PC-9 (cell line): ENCODE results near the gene DOCK3. TPM values are rescaled to one million over a fixed set of nuclear protein-coding genes. Genes with fewer than 3 reads are reported as not detected.
"Not testable (repeated sequence)": the region's sequence is repeated elsewhere in the genome, so short reads cannot be mapped to it uniquely, and the experiment has no call there.

Source experiments
- BruUV-seq: library from RNA; stranded (reverse); fragments of 400-500 nt; replicated peaks from 2 replicates; lab custom pipeline; 2021; lab: Mats Ljungman, UMichigan
- CTCF ChIA-PET: fragments of 300-600 bp; sonication (Branson Sonifier 250); formaldehyde crosslinking; loops from one replicate; lab custom pipeline; 2022; ENCODE audit warnings: antibody characterized with exemption; lab: Charles Lee
- POLR2A ChIA-PET: fragments of 300-600 bp; sonication (Branson Sonifier 250); formaldehyde crosslinking; loops from one replicate; lab custom pipeline; 2022; ENCODE audit warnings: antibody characterized with exemption; ENCODE audit not compliant: unreplicated experiment; lab: Charles Lee
- DNase-seq, 2 experiments: peaks; one replicate each; pipeline versions ENCODE4 v3.0.0 to v3.0.0-alpha.2; 2015 to 2022; ENCODE audit warnings: mixed read lengths in 1 of 2
- H2AFZ ChIP-seq: fragments of 200-600 bp; sonication (generic); 2 replicates; pipeline ENCODE4 v1.8.1; 2017; ENCODE audit warnings: antibody characterized with exemption
- H3F3A ChIP-seq: fragments of 200-600 bp; sonication (generic); 2 replicates; pipeline ENCODE4 v1.8.1; 2017; ENCODE audit warnings: antibody characterized with exemption, mild to moderate bottlenecking, low read depth; ENCODE audit not compliant: insufficient read depth
- H3K27ac ChIP-seq: fragments of 200-600 bp; sonication (generic); 2 replicates; pipeline ENCODE4 v1.6.1; 2016; ENCODE audit warnings: mixed run types
- H3K27me3 ChIP-seq: fragments of 200-600 bp; sonication (generic); 2 replicates; pipeline ENCODE4 v1.6.1; 2016; ENCODE audit warnings: low read depth, mixed run types; ENCODE audit not compliant: insufficient read depth
- H3K36me3 ChIP-seq: fragments of 200-600 bp; sonication (generic); 2 replicates; pipeline ENCODE4 v1.6.1; 2016; ENCODE audit warnings: low read depth, mixed run types
- H3K4me1 ChIP-seq: fragments of 200-600 bp; sonication (generic); replicated peaks from 2 replicates; pipeline ENCODE4 v1.6.1; 2016; ENCODE audit warnings: mixed run types; ENCODE audit not compliant: insufficient read depth
- H3K4me2 ChIP-seq: fragments of 200-600 bp; sonication (generic); 2 replicates; pipeline ENCODE4 v1.6.1; 2017; ENCODE audit warnings: mixed run types
- H3K4me3 ChIP-seq: fragments of 200-600 bp; sonication (generic); 2 replicates; pipeline ENCODE4 v1.6.1; 2016; ENCODE audit warnings: mixed run types
- H3K79me2 ChIP-seq: fragments of 200-600 bp; sonication (generic); 2 replicates; pipeline ENCODE4 v1.6.1; 2017; ENCODE audit warnings: low read depth, mixed run types
- H3K9me2 ChIP-seq: fragments of 200-600 bp; sonication (generic); 2 replicates; pipeline ENCODE4 v1.8.1; 2017; ENCODE audit warnings: mild to moderate bottlenecking; ENCODE audit not compliant: insufficient read depth
- H3K9me3 ChIP-seq: fragments of 200-600 bp; sonication (generic); 2 replicates; pipeline ENCODE4 v1.8.1; 2016; ENCODE audit warnings: low read depth; ENCODE audit not compliant: insufficient read depth
- H4K20me1 ChIP-seq: fragments of 200-600 bp; sonication (generic); 2 replicates; pipeline ENCODE4 v1.8.1; 2017; ENCODE audit not compliant: insufficient read depth
- CTCF ChIP-seq: fragments of 200-600 bp; sonication (generic); conservative IDR thresholded peaks from 2 replicates; pipeline ENCODE4 v1.6.1; 2017; ENCODE audit warnings: mixed run types, antibody characterized with exemption, mild to moderate bottlenecking, moderate library complexity
- EZH2 ChIP-seq: fragments of 200-600 bp; sonication (generic); IDR thresholded peaks from 2 replicates; pipeline ENCODE4 v1.8.0; 2017; ENCODE audit warnings: antibody characterized with exemption, low read depth
- intact Hi-C: fragments of 100-400 bp; cut with micrococcal nuclease; formaldehyde crosslinking; loops from one replicate; pipeline ENCODE4 v1.10.0; 2022; ENCODE audit not compliant: unreplicated experiment
- total RNA-seq: library from RNA; stranded (reverse); gene quantifications from 2 replicates; pipeline ENCODE4 v1.2.3, GENCODE V29; 2021

Gene DOCK3
- total RNA-seq, 1 experiment from 2014 or later, result 16.9 TPM

- TF ChIP-seq CTCF (no peak), EZH2 (no peak)
- no peaks in the 10 kb centered on the region for H3K9me2 ChIP-seq
- CTCF ChIA-PET, result no interaction called here
- H3K4me3 ChIP-seq, result no peak overlapping the region
- no peaks in the 10 kb centered on the region for H4K20me1 ChIP-seq
- no peaks in the 10 kb centered on the region for H3K27me3 ChIP-seq
- no peaks in the 10 kb centered on the region for H3K79me2 ChIP-seq
- POLR2A ChIA-PET, result no interaction called here
- H3K36me3 ChIP-seq, result no peaks in the 10 kb centered on the region
- H3K9me3 ChIP-seq, result no peaks in the 10 kb centered on the region
- BruUV-seq, result no TSS peak
- no peaks in the 10 kb centered on the region for H3K4me1 ChIP-seq
- no peaks in the 10 kb centered on the region for H3F3A ChIP-seq
- intact Hi-C loops, result no loop called here
- no peak overlapping the region for H3K27ac ChIP-seq
- no peak for DNase-seq
- H2AFZ ChIP-seq, result no peak overlapping the region
- no peak overlapping the region for H3K4me2 ChIP-seq
Measured at GRCh38 chr3:51082363-51082762, 407.6 kb downstream of the DOCK3 start.

GRCh38 chr3:51083490-51083889 lies 408.8 kb downstream of the DOCK3 start:
- TF ChIP-seq EZH2, result no peak
- no peak for TF ChIP-seq CTCF
- intact Hi-C loops, result no loop called here
- Histone ChIP-seq H3K4me2 (no peak overlapping the region), H3K27me3 (no peaks in the 10 kb centered on the region), H3K4me3 (no peak overlapping the region), H3K79me2 (no peaks in the 10 kb centered on the region), H3F3A (no peaks in the 10 kb centered on the region), H3K4me1 (no peaks in the 10 kb centered on the region), H3K27ac (no peak overlapping the region), H3K9me3 (no peaks in the 10 kb centered on the region), H3K36me3 (no peaks in the 10 kb centered on the region), H2AFZ (no peak overlapping the region), H4K20me1 (no peaks in the 10 kb centered on the region), H3K9me2 (no peaks in the 10 kb centered on the region)
- DNase-seq, result no peak
- CTCF ChIA-PET, result no interaction called here
- POLR2A ChIA-PET, result no interaction called here
- no TSS peak for BruUV-seq

- intact Hi-C loops, H3K9me2 ChIP-seq, H3K4me1 ChIP-seq, H4K20me1 ChIP-seq, H3K27me3 ChIP-seq, H3K27ac ChIP-seq, H3K4me2 ChIP-seq, POLR2A ChIA-PET, DNase-seq, H3K79me2 ChIP-seq, H3F3A ChIP-seq, BruUV-seq, H2AFZ ChIP-seq, H3K9me3 ChIP-seq, H3K4me3 ChIP-seq, H3K36me3 ChIP-seq: not testable (repeated sequence)
- CTCF ChIA-PET, result interaction anchor here (0.6 kb wide), 1 partner anchor 295 kb away, joined by 7 read pairs; no protein-coding TSS in a partner anchor
Measured at GRCh38 chr3:51092141-51092540, 417.4 kb downstream of the DOCK3 start.

- H3K4me2 ChIP-seq, DNase-seq, H3K4me3 ChIP-seq, H3K4me1 ChIP-seq, H3K79me2 ChIP-seq, H2AFZ ChIP-seq, H3F3A ChIP-seq, H3K9me2 ChIP-seq, H3K9me3 ChIP-seq, intact Hi-C loops, BruUV-seq, CTCF ChIA-PET, H3K27me3 ChIP-seq, H3K36me3 ChIP-seq, H4K20me1 ChIP-seq, POLR2A ChIA-PET, H3K27ac ChIP-seq: not testable (repeated sequence)
Measured at GRCh38 chr3:51094838-51095237, 420.1 kb downstream of the DOCK3 start.
